Measurements from ENCODE around the gene CALM1.

GRCh38 chr14:90383731-90384542 is 12.9 kb upstream of the CALM1 start:
- TF ChIP-seq, protein P1, sequence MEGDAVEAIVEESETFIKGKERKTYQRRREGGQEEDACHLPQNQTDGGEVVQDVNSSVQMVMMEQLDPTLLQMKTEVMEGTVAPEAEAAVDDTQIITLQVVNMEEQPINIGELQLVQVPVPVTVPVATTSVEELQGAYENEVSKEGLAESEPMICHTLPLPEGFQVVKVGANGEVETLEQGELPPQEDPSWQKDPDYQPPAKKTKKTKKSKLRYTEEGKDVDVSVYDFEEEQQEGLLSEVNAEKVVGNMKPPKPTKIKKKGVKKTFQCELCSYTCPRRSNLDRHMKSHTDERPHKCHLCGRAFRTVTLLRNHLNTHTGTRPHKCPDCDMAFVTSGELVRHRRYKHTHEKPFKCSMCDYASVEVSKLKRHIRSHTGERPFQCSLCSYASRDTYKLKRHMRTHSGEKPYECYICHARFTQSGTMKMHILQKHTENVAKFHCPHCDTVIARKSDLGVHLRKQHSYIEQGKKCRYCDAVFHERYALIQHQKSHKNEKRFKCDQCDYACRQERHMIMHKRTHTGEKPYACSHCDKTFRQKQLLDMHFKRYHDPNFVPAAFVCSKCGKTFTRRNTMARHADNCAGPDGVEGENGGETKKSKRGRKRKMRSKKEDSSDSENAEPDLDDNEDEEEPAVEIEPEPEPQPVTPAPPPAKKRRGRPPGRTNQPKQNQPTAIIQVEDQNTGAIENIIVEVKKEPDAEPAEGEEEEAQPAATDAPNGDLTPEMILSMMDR (conservative IDR thresholded peaks at IDR 0.05; ENCODE audit: low read length) = no peak
- no peak for TF ChIP-seq EZH2phosphoT487 (IDR thresholded peaks at IDR 0.05; ENCODE audit: borderline replicate concordance)
